Cardiac muscle cell (in vitro differentiated cells and primary cell): ENCODE data around the gene LPIN1. TPM values are rescaled to one million over a fixed set of nuclear protein-coding genes. Genes with fewer than 3 reads are reported as not detected.
"Not testable (repeated sequence)": the region's sequence is repeated elsewhere in the genome, so short reads cannot be mapped to it uniquely, and the experiment has no call there.

Experiments used
- DNase-seq, 2 donors: peaks; one replicate each; pipeline versions ENCODE4 v3.0.0 to v3.0.0-alpha.2; 2010 to 2017; ENCODE audit warnings: low read depth in 1 of 2, low spot score in 1 of 2
- H3K27ac ChIP-seq: fragments of 200-600 bp; sonication (generic); 2 replicates; pipeline ENCODE4 v1.5.1; 2016
- H3K27me3 ChIP-seq: fragments of 200-600 bp; sonication (generic); 2 replicates; pipeline ENCODE4 v1.6.0; 2016; ENCODE audit warnings: control low read depth
- H3K36me3 ChIP-seq: fragments of 200-600 bp; sonication (generic); 2 replicates; pipeline ENCODE4 v1.5.1; 2016; ENCODE audit warnings: control low read depth
- H3K4me1 ChIP-seq: fragments of 200-600 bp; sonication (generic); 2 replicates; pipeline ENCODE4 v1.8.1; 2017; ENCODE audit warnings: low read depth, mild to moderate bottlenecking, mixed run types
- H3K4me3 ChIP-seq: fragments of 200-600 bp; sonication (generic); 2 replicates; pipeline ENCODE4 v1.5.1; 2016; ENCODE audit warnings: mild to moderate bottlenecking
- H3K9me3 ChIP-seq: fragments of 200-600 bp; sonication (generic); 2 replicates; pipeline ENCODE4 v1.5.1; 2017; ENCODE audit warnings: low read depth, mild to moderate bottlenecking, control low read depth
- polyA plus RNA-seq: library from polyadenylated mRNA; unstranded; fragments of >200 nt; fragmentation: Nextera tagmentation; extraction: Ambion mirVana; gene quantifications from 2 replicates; pipeline ENCODE4 v1.2.1, GENCODE V29; 2016
- total RNA-seq: library from RNA; depleted of rRNA; stranded (reverse); fragments of >200 nt; gene quantifications from 2 replicates; pipeline ENCODE4 v1.2.3, GENCODE V29; 2016
- TF ChIP-seq, protein P1 (sequence below): IDR thresholded peaks from 2 replicates; pipeline ENCODE4 v1.5.1; 2012; ENCODE audit warnings: low read depth, mild to moderate bottlenecking, low read length

The LPIN1 gene
- total and polyA plus RNA-seq, 2 experiments from 2014 or later, result 47.0 to 58.3 TPM

DNA sequence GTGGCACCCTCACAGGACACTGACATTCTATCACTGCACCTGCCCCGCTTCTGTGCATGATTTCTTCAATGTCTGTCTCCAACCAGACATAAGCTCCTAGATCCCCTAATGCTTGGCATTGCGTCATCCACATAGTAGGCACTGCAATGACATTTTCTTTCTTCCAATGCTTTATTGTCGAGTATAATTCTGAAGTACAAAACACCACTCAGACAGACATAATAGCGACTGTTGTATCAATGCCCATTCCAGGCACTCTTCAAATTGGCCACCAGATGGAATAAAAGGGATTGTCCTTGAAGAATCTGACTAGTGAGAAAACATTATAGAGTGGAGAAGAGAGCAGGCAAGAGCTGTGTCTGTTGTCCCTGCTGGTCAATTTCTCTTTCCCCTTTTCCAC, 89.0 kb downstream of the LPIN1 start:
- Histone ChIP-seq H3K36me3 (no peaks in the 10 kb centered on the region), H3K4me3 (no peak overlapping the region), H3K4me1 (peaks cover 12% of the 10 kb centered on the region), H3K27me3 (no peaks in the 10 kb centered on the region), H3K9me3 (no peaks in the 10 kb centered on the region), H3K27ac (no peak overlapping the region)
- TF ChIP-seq, protein P1, sequence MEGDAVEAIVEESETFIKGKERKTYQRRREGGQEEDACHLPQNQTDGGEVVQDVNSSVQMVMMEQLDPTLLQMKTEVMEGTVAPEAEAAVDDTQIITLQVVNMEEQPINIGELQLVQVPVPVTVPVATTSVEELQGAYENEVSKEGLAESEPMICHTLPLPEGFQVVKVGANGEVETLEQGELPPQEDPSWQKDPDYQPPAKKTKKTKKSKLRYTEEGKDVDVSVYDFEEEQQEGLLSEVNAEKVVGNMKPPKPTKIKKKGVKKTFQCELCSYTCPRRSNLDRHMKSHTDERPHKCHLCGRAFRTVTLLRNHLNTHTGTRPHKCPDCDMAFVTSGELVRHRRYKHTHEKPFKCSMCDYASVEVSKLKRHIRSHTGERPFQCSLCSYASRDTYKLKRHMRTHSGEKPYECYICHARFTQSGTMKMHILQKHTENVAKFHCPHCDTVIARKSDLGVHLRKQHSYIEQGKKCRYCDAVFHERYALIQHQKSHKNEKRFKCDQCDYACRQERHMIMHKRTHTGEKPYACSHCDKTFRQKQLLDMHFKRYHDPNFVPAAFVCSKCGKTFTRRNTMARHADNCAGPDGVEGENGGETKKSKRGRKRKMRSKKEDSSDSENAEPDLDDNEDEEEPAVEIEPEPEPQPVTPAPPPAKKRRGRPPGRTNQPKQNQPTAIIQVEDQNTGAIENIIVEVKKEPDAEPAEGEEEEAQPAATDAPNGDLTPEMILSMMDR, result peak; percentile 18
- DNase-seq, result no peak

DNA sequence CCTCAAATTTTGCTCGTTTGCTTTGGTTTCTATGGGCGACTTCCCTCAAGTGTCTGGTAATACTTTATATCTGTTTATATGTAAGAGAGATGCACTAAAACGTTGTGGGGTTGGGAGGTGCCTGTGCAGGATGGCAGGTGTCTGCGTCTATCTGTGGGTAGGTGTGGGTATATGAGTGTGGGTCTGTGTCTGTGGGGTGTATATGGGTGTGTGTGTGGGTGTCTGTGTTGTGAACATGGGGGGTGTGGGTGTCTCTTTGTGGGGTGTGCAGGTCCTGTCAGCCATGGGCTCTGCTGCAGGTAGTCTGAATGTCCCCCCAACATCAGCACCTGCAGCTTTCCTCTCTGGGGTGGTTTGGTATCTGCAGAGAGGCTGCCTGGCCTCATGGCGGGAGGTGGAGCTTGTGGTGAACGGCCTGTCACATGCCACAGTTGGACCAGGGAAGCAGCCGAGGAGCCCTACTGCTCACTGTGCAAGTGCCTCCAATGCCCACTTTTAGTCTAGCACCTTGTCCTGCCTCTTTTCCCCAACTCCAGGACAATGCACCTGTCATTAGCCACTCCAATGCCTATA, 90.3 kb downstream of the LPIN1 start:
- peaks cover 12% of the 10 kb centered on the region for H3K4me1 ChIP-seq

DNA sequence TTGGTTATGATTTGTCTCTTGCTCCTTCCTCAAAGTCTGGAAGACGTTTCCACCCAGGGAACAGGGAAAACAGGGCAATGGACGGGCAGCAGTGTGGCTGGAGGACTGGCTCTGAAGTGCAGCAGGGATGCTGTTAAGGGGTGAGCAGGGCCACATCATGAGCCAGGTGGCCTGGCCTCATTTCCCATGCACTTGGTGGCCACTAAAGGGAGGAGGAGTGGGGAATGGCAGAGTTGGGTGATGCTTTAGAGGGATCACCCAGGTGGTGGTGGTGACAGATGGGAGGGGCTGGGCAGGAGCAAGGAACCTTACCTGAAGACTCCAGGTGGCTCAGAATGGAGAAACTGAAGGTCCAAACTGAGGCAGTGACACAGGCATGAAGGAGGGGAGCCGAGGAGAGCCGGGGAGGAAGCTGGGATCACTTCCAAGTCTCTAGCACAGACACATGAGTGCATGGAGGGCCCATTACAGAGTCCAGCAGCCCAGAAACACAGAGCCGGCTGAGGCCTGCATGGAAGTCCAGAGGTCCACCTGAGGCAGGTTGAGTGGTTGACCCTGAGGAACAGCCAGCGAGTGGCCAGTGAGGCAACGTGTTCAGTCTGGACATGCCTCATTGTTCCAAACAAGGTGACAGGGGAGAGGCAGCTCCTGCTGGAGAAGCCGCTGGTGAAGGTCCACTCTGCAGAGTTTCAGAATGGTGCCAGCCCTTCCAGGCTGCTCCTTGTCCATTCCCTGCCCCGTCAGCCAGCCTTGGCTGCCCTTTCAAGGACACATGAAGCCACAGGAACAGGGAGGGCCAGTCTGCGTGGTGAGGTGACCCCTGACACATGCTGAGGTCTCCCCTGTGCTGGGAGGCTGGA, 91.7 kb downstream of the LPIN1 start:
- DNase-seq, result no peak
- Histone ChIP-seq H3K4me1 (peaks cover 12% of the 10 kb centered on the region), H3K9me3 (no peaks in the 10 kb centered on the region), H3K36me3 (no peaks in the 10 kb centered on the region), H3K27me3 (no peaks in the 10 kb centered on the region), H3K4me3 (no peak overlapping the region), H3K27ac (no peak overlapping the region)
- TF ChIP-seq, protein P1, result no peak

More for the DNA sequence above, 90.3 kb downstream of the LPIN1 start:
- Histone ChIP-seq H3K36me3 (no peaks in the 10 kb centered on the region), H3K27me3 (no peaks in the 10 kb centered on the region), H3K9me3 (no peaks in the 10 kb centered on the region), H3K4me3 (no peak overlapping the region), H3K27ac (no peak overlapping the region)
- TF ChIP-seq, protein P1, result no peak
- DNase-seq, result no peak

DNA sequence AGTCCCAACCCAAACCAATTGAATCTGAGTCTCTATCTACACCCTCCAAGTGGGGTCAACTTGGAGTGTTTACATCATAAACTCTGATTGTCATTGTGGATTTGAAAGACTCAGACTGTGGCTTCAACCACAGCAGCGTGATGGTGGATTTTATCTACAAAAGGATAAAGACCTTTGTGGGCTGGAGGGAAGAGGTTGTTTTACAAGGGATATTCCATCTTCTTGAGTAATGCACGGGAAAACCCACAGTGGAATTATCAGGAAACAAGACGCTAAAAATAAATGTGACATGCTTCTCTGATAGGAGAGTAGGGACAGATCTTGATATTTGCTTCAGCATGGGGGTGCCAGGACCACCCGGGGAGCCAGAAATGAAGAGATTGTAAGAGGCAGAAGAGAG, 93.5 kb downstream of the LPIN1 start:
- TF ChIP-seq, protein P1, result no peak
- Histone ChIP-seq H3K36me3 (no peaks in the 10 kb centered on the region), H3K27me3 (no peaks in the 10 kb centered on the region), H3K27ac (no peak overlapping the region), H3K4me1 (peaks cover 12% of the 10 kb centered on the region), H3K9me3 (no peaks in the 10 kb centered on the region), H3K4me3 (no peak overlapping the region)
- no peak for DNase-seq

DNA sequence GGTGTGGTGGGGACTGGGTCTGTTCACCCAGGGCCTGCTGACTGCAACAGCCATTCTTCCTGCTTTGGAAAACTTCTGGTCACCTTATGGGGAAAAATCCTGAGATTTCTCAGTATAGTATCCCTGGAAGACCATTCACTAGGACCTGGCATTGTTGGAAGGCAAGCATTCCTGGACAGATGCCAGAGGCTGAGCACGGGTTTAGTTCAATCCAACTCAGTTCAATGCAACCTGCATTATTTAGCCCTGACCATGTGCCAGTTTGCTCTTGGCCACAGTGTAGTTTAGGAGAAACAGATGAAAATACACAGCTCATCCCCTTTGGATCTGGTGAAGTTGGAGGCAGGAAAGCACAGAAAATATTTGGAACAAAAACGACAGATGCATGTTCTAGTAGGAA, 95.9 kb downstream of the LPIN1 start:
- Histone ChIP-seq H3K27me3 (no peaks in the 10 kb centered on the region), H3K4me1 (peaks cover 12% of the 10 kb centered on the region), H3K36me3 (no peaks in the 10 kb centered on the region), H3K4me3 (no peak overlapping the region), H3K9me3 (no peaks in the 10 kb centered on the region), H3K27ac (no peak overlapping the region)
- TF ChIP-seq, protein P1, result no peak
- DNase-seq, result peak in 1 of 2 donors; percentile 49

DNA sequence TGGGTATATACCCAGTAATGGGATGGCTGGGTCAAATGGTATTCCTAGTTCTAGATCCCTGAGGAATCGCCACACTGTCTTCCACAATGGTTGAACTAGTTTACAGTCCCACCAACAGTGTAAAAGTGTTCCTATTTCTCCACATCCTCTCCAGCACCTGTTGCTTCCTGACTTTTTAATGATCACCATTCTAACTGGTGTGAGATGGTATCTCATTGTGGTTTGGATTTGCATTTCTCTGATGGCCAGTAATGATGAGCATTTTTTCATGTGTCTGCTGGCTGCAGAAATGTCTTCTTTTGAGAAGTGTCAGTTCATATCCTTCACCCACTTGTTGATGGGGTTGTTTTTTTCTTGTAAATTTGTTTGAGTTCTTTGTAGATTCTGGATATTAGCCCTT, 98.4 kb downstream of the LPIN1 start:
- not testable (repeated sequence) for H3K4me1 ChIP-seq, H3K27me3 ChIP-seq, DNase-seq, H3K27ac ChIP-seq, H3K9me3 ChIP-seq, H3K36me3 ChIP-seq, H3K4me3 ChIP-seq

DNA sequence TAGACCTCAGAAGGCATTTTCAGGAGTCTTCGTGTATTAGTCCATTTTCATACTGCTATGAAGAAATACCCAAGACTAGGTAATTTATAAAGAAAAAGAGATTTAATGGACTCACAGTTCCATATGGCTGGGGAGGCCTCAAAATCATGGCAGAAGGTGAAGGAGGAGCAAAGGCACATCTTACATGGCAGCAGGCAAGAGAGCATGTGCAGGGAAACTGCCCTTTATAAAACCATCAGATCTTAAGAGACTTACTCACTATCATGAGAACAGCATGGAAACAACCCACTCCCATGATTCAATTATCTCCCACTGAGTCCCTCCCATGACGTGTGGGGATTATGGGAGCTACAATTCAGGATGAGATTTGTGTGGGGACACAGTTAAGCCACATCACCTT, 101.5 kb downstream of the LPIN1 start:
- H3K27me3 ChIP-seq, DNase-seq, H3K4me3 ChIP-seq, H3K27ac ChIP-seq, H3K4me1 ChIP-seq, H3K36me3 ChIP-seq, H3K9me3 ChIP-seq: not testable (repeated sequence)
